Neural crest cell (in vitro differentiated cells): ENCODE measurements around the gene CYP2B6. TPM values are rescaled to one million over a fixed set of nuclear protein-coding genes. Genes with fewer than 3 reads are reported as not detected.

ENCODE experiments used
- DNase-seq: peaks from one replicate; pipeline ENCODE4 v3.0.0; 2021; ENCODE audit warnings: low read depth, mixed read lengths, low spot score
- H3K27ac Mint-ChIP-seq: one replicate; pipeline ENCODE4 v1.8.0; 2021; ENCODE audit warnings: mild to moderate bottlenecking, mixed read lengths; ENCODE audit not compliant: unreplicated experiment
- H3K27me3 Mint-ChIP-seq: 2 replicates; pipeline ENCODE4 v1.8.0; 2021; ENCODE audit warnings: low read depth, mild to moderate bottlenecking, mixed read lengths
- H3K36me3 Mint-ChIP-seq: 2 replicates; pipeline ENCODE4 v1.8.0; 2021; ENCODE audit warnings: low read depth, mild to moderate bottlenecking, mixed read lengths
- H3K4me1 Mint-ChIP-seq: 2 replicates; pipeline ENCODE4 v1.8.0; 2021; ENCODE audit warnings: mixed read lengths
- H3K4me3 Mint-ChIP-seq: one replicate; pipeline ENCODE4 v1.8.0; 2021; ENCODE audit warnings: mild to moderate bottlenecking, mixed read lengths
- H3K9me3 Mint-ChIP-seq: 2 replicates; pipeline ENCODE4 v1.8.0; 2021; ENCODE audit warnings: mixed read lengths
- CTCF ChIP-seq: fragments of 200-600 bp; sonication (generic); conservative IDR thresholded peaks from 2 replicates; pipeline ENCODE4 v1.5.0; 2021; ENCODE audit warnings: antibody characterized with exemption, mild to moderate bottlenecking
- total RNA-seq: library from RNA; stranded (reverse); gene quantifications from 2 replicates; pipeline ENCODE4 v1.2.1, GENCODE V29; 2021

CYP2B6 gene
- total RNA-seq, 1 donor from 2014 or later, result not detected

- Mint-ChIP-seq H3K36me3 (no peaks in the 10 kb centered on the region), H3K27me3 (peaks cover 36% of the 10 kb centered on the region), H3K27ac (no peak overlapping the region), H3K4me1 (no peaks in the 10 kb centered on the region), H3K9me3 (peaks cover 8% of the 10 kb centered on the region), H3K4me3 (no peak overlapping the region)
- DNase-seq, result no peak
- TF ChIP-seq CTCF, result no peak
Measured at GRCh38 chr19:40948580-40949299, 42.3 kb upstream of the CYP2B6 start.

DNA sequence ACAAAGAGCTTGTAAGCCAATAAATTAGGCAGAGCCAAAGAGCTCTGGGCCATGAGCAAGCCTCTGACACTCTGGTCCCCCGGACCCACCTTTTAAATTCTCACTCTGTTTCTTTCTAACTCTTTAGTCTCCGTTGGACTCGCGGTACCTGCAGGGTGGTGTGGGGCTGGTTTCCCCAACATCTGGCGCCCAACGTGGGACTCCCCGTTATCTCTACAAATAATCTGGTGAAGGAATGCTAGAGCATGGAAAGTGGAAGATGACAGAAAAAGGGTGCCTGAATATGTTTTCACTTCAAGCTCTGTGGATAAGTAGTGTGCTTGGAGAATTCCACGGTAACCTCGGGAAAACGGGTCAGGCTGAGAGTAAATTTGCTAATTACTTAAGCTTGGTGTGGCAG lies 36.5 kb upstream of the CYP2B6 start:
- Mint-ChIP-seq H3K4me3 (no peak overlapping the region), H3K9me3 (peaks cover 12% of the 10 kb centered on the region)

GRCh38 chr19:40959338-40959737 lies 31.7 kb upstream of the CYP2B6 start:
- peaks cover 9% of the 10 kb centered on the region for H3K4me1 Mint-ChIP-seq
- DNase-seq, result no peak
- H3K27me3 Mint-ChIP-seq, result peaks cover 45% of the 10 kb centered on the region
- peaks cover 6% of the 10 kb centered on the region for H3K9me3 Mint-ChIP-seq
- H3K4me3 Mint-ChIP-seq, result no peak overlapping the region
- no peak overlapping the region for H3K27ac Mint-ChIP-seq
- TF ChIP-seq CTCF, result no peak
- no peaks in the 10 kb centered on the region for H3K36me3 Mint-ChIP-seq

More for the DNA sequence above, 36.5 kb upstream of the CYP2B6 start:
- Mint-ChIP-seq H3K4me1 (no peaks in the 10 kb centered on the region), H3K36me3 (no peaks in the 10 kb centered on the region), H3K27ac (no peak overlapping the region), H3K27me3 (peaks cover 24% of the 10 kb centered on the region)
- no peak for DNase-seq
- no peak for TF ChIP-seq CTCF

DNA sequence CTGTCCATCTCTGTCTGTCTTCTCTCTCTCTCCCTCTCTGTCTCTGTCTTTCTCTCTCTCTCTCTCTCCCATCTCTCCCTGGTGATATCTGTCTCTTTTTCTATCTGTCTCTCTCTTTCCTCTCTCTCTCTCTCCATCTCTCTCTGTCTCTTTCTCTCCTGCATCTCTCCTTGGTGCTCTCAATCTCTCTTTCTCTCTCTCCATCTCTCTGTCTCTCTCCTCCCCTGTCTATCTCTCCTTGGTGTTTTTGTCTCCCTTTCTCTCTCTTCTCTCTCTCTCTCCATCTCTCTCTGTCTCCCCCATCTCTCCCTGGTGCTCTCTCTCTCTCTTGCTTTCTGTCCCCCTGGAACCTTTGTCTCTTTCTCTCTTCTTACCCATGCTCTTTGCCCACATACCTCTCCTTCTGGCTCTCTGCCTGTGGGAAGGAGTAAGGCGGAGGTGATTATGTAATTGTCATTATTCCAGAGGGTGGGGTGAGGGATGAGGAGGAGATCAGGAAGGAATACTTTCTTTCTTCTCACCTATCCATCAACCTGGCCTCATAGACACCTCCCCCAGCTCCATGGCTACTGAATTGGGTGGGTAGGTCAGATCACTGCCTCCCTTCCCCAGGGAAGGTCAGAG lies 30.9 kb upstream of the CYP2B6 start:
- Mint-ChIP-seq H3K27me3 (peaks cover 47% of the 10 kb centered on the region), H3K4me1 (peaks cover 9% of the 10 kb centered on the region), H3K36me3 (no peaks in the 10 kb centered on the region), H3K9me3 (peaks cover 4% of the 10 kb centered on the region), H3K27ac (no peak overlapping the region), H3K4me3 (no peak overlapping the region)
- no peak for TF ChIP-seq CTCF
- DNase-seq, result no peak

DNA sequence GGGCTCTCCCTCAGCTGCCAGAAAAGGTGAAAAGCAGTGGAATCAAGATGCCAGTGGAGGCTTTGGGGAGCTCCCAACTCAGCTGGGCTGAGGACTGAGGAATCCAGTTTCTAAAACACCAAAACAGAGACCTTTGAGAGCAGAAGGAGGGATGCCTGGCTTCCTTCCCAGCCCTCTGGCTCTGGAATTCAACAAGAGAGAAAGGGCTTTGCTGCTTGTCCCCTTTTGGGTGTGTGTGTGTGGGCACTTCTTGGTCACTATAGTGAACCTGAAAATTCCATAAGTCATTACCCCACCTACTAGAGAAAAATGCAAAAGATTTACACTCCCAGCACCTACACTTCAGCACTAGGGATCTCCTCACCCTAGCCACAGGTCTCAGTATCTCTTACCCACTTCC lies 30.3 kb upstream of the CYP2B6 start:
- no peak overlapping the region for H3K27ac Mint-ChIP-seq
- DNase-seq, result no peak
- H3K4me3 Mint-ChIP-seq, result no peak overlapping the region
- peaks cover 47% of the 10 kb centered on the region for H3K27me3 Mint-ChIP-seq
- no peaks in the 10 kb centered on the region for H3K36me3 Mint-ChIP-seq
- peaks cover 9% of the 10 kb centered on the region for H3K4me1 Mint-ChIP-seq
- H3K9me3 Mint-ChIP-seq, result peaks cover 4% of the 10 kb centered on the region
- TF ChIP-seq CTCF, result no peak
